Activated CD8-positive, alpha-beta memory T cell treated with anti-CD3 and anti-CD28 coated beads, Interleukin-2, amount 50 U/mL, for 1 hour (primary cell): ENCODE measurements around the gene LGALS4.
"Not testable (repeated sequence)": the region's sequence is repeated elsewhere in the genome, so short reads cannot be mapped to it uniquely, and the experiment has no call there.

Source experiments
- DNase-seq: peaks from one replicate; pipeline ENCODE4 v3.0.0-alpha.2; 2020; ENCODE audit errors: extremely low read depth

Gene LGALS4

GRCh38 chr19:38812841-38813320, at the start of gene LGALS4:
Gene LGALS4 (minus strand): TSS chr19:38812945. CDS start chr19:38812886, 59 bp downstream.
- DNase-seq, result no peak

- DNase-seq, result no peak
Observed at GRCh38 chr19:38861368-38861767, 48.6 kb upstream of the LGALS4 start.

- DNase-seq, result not testable (repeated sequence)
Observed at GRCh38 chr19:38859631-38860204, 47.0 kb upstream of the LGALS4 start.

GRCh38 chr19:38856813-38857212, 44.1 kb upstream of the LGALS4 start:
- no peak for DNase-seq

GRCh38 chr19:38855751-38856150, 43.0 kb upstream of the LGALS4 start:
- DNase-seq, result not testable (repeated sequence)

GRCh38 chr19:38854961-38855360, 42.2 kb upstream of the LGALS4 start:
- DNase-seq, result not testable (repeated sequence)

- DNase-seq, result no peak
Observed at GRCh38 chr19:38853214-38853613, 40.5 kb upstream of the LGALS4 start.

GRCh38 chr19:38852231-38853044, 39.7 kb upstream of the LGALS4 start:
- peak; percentile 49 for DNase-seq

GRCh38 chr19:38851622-38852230, 39.0 kb upstream of the LGALS4 start:
- peak; percentile 66 for DNase-seq

- DNase-seq, result no peak
Observed at GRCh38 chr19:38850976-38851621, 38.4 kb upstream of the LGALS4 start.

- no peak for DNase-seq
Observed at GRCh38 chr19:38850436-38850975, 37.8 kb upstream of the LGALS4 start.

GRCh38 chr19:38849860-38850435, 37.2 kb upstream of the LGALS4 start, which contains the start of gene HNRNPL:
Gene HNRNPL (minus strand): TSS chr19:38849986. CDS start chr19:38849966, 20 bp downstream.
- peak; percentile 100 for DNase-seq

- DNase-seq, result peak; percentile 90
Observed at GRCh38 chr19:38849147-38849859, 36.6 kb upstream of the LGALS4 start.

GRCh38 chr19:38848299-38849146, 35.8 kb upstream of the LGALS4 start:
- DNase-seq, result no peak

GRCh38 chr19:38846097-38846496, 33.4 kb upstream of the LGALS4 start:
- DNase-seq, result no peak

GRCh38 chr19:38845374-38846024, 32.8 kb upstream of the LGALS4 start:
- no peak for DNase-seq

- DNase-seq, result no peak
Observed at GRCh38 chr19:38844093-38844686, 31.4 kb upstream of the LGALS4 start.

- DNase-seq, result no peak
Observed at GRCh38 chr19:38843175-38843758, 30.5 kb upstream of the LGALS4 start.
